Heart right ventricle (tissue), 16 donors: ENCODE data around the gene SASS6. TPM values are rescaled to one million over a fixed set of nuclear protein-coding genes. Genes with fewer than 3 reads are reported as not detected.

Experiments used
- ATAC-seq, 8 donors: fragments of 200-7000 bp; cut with Tn5 transposase; one replicate each; pipeline ENCODE4 v1.9.1; 2020; ENCODE audit warnings: mild to moderate bottlenecking in 8 of 8, moderate library complexity in 8 of 8, moderate number of reproducible peaks in 1 of 8
- DNase-seq, 2 donors: peaks; one replicate each; pipeline ENCODE4 v3.0.0-alpha.2; 2020
- H3K27ac ChIP-seq, 10 donors: fragments of 200-600 bp; sonication (generic) in 2 of 10; one replicate each; pipeline versions ENCODE4 v1.5.0 to v1.8.0; 2020 to 2022; ENCODE audit warnings: mild to moderate bottlenecking in 3 of 10
- H3K27me3 ChIP-seq, 7 donors: fragments of 200-600 bp; one replicate each; pipeline ENCODE4 v1.8.0; 2021 to 2022; ENCODE audit warnings: mild to moderate bottlenecking in 2 of 7
- H3K36me3 ChIP-seq, 9 donors: fragments of 200-600 bp; sonication (generic) in 1 of 9; one replicate each; pipeline versions ENCODE4 v1.5.0 to v1.8.0; 2020 to 2022; ENCODE audit warnings: mild to moderate bottlenecking in 2 of 9
- H3K4me1 ChIP-seq, 9 donors: fragments of 200-600 bp; sonication (generic) in 1 of 9; one replicate each; pipeline versions ENCODE4 v1.5.0 to v1.8.0; 2020 to 2022; ENCODE audit warnings: mild to moderate bottlenecking in 4 of 9
- H3K4me3 ChIP-seq, 10 donors: fragments of 200-600 bp; sonication (generic) in 2 of 10; one replicate each; pipeline versions ENCODE4 v1.5.0 to v1.8.0; 2020 to 2022; ENCODE audit warnings: mild to moderate bottlenecking in 7 of 10, moderate library complexity in 2 of 10
- H3K9me3 ChIP-seq, 11 donors: fragments of 200-600 bp in 10 of 11; sonication (generic) in 2 of 11; one replicate each; pipeline versions ENCODE4 v1.5.0 to v1.8.0; 2013 to 2022; ENCODE audit warnings: mild to moderate bottlenecking in 2 of 11, control low read depth in 1 of 11, moderate library complexity in 1 of 11
- CTCF ChIP-seq, 9 donors: fragments of 200-600 bp; sonication (generic) in 2 of 9; IDR thresholded peaks; one replicate each; pipeline versions ENCODE4 v1.5.0 to v1.8.0; 2021 to 2022; ENCODE audit warnings: antibody characterized with exemption in 9 of 9, mild to moderate bottlenecking in 5 of 9, moderate library complexity in 1 of 9
- WGBS, 2 donors: extraction: QIAGEN DNeasy Blood & Tissue Kit; methylation state at CpG; one replicate each; pipeline ENCODE4 v1.1.7; 2013; ENCODE audit warnings: inconsistent platforms in 1 of 2; 5-methylcytosine and 5-hydroxymethylcytosine counted together
- intact Hi-C, 10 donors: fragments of 100-400 bp; cut with DNase I; formaldehyde crosslinking; loops; one replicate each; pipeline versions ENCODE4 v1.11.1 to v1.14.2; 2022
- polyA plus RNA-seq, 2 donors: library from polyadenylated mRNA; stranded (reverse); fragments of 200-250 nt; gene quantifications; one replicate each; pipeline ENCODE4 v1.2.3, GENCODE V29; 2013
- total RNA-seq, 10 donors: library from RNA; stranded (reverse); fragmentation: NEBNext Ultra II Directional in 3 of 10; extraction: Animal tissue kit (Norgen Biotek cat#: 25700) in 3 of 10; gene quantifications; one replicate each; pipeline versions ENCODE4 v1.2.1 to v1.2.4, GENCODE V29; 2021 to 2023
- donor health status: Arrhythmogenic right ventricular cardiomyopathy.
- donor health status: ischemic (EF 13 %, LVEDD 7.1; RV severe dilation, severe dysfunction).
- donor health status: healthy with polysubstance abuse.
- donor health status: DM: no; HTN: yes; CAD: no.
- donor health status: DM: no; HTN: no; CAD: no.
- donor health status: ischemic (EF 25% LVEDD 6.9; RV normal size, moderate dysfunction).
- donor health status: ischemic (EF 25% LVEDD 5.7; RV mildly dilated, moderate dysfunction).
- donor health status: healthy.
- donor health status: DM: yes; HTN: yes; CAD: no.
- donor health status: Ischemic cardiomyopathy.
- donor health status: ischemic (EF 35%, LVEDD 5.7; RV mildly dilated, moderate dysfunction).
- donor health status: nonischemic (EF 11% LVEDD 7.7; RV severe dilation, severe dysfunction).
- donor health status: DM: yes; HTN: yes; CAD: no.
- donor health status: PGD.
- donor health status: ischemic (EF 29% LVEDD 5.4; RV normal size, mild dysfunction).
- donor health status: nonischemic (EF 23%, LVEDD 6.1; RV moderate dilation, normal function).

Gene SASS6
- total and polyA plus RNA-seq, 12 donors, result 0.95 to 2.7 (median 1.7) TPM

GRCh38 chr1:100168051-100168450, 35.3 kb upstream of the SASS6 start:
- H3K27ac ChIP-seq, result no peak overlapping the region
- H3K4me3 ChIP-seq, result no peak overlapping the region
- ATAC-seq (no peak), DNase-seq (no peak)
- no peaks in the 10 kb centered on the region for H3K27me3 ChIP-seq
- intact Hi-C loops, result no loop called here
- WGBS, 2 donors, result 97 to 99% methylated on average over 2 of the region's 2 CpGs
- peaks cover 0 to 20% (median 0%) of the 10 kb centered on the region in 9 donors for H3K36me3 ChIP-seq
- no peaks in the 10 kb centered on the region for H3K9me3 ChIP-seq
- peaks cover 0 to 16% (median 3%) of the 10 kb centered on the region in 9 donors for H3K4me1 ChIP-seq
- TF ChIP-seq CTCF (IDR thresholded peaks at IDR 0.05), result no peak

- TF ChIP-seq CTCF (IDR thresholded peaks at IDR 0.05), result no peak
- DNase-seq, result no peak
- WGBS, 2 donors, result 90 to 91% methylated on average over 5 of the region's 5 CpGs
- H3K27me3 ChIP-seq, result no peaks in the 10 kb centered on the region
- peak in 1 of 8 donors; percentile 18 for ATAC-seq
- H3K36me3 ChIP-seq, result peaks cover 0 to 28% (median 0%) of the 10 kb centered on the region in 9 donors
- no peak overlapping the region for H3K4me3 ChIP-seq
- intact Hi-C loops, result no loop called here
- peak overlapping the region in 1 of 10 donors; percentile 3 for H3K27ac ChIP-seq
- no peaks in the 10 kb centered on the region for H3K9me3 ChIP-seq
- peaks cover 0 to 16% (median 4%) of the 10 kb centered on the region in 9 donors for H3K4me1 ChIP-seq
These were observed 32.0 kb upstream of the SASS6 start for GRCh38 chr1:100164702-100165101.

- peak; percentile 46 to 76 (median 53) for ATAC-seq
- intact Hi-C loops, result no loop called here
- H3K27ac ChIP-seq, result peak overlapping the region in 2 of 10 donors; percentile 3 to 22
These were observed 31.5 kb upstream of the SASS6 start for GRCh38 chr1:100164216-100164615.

GRCh38 chr1:100162881-100163280, 30.2 kb upstream of the SASS6 start:
- Histone ChIP-seq H3K27me3 (no peaks in the 10 kb centered on the region), H3K36me3 (peaks cover 0 to 42% (median 0%) of the 10 kb centered on the region in 9 donors), H3K4me1 (peaks cover 0 to 16% (median 0%) of the 10 kb centered on the region in 9 donors), H3K9me3 (no peaks in the 10 kb centered on the region), H3K27ac (peak overlapping the region in 1 of 10 donors; percentile 29), H3K4me3 (no peak overlapping the region)
- no peak for TF ChIP-seq CTCF (IDR thresholded peaks at IDR 0.05)
- DNase-seq (no peak), ATAC-seq (no peak)
- intact Hi-C loops, result no loop called here

More at GRCh38 chr1:100164216-100164615, 31.5 kb upstream of the SASS6 start:
- WGBS, 2 donors, result 29 to 32% methylated on average over 2 of the region's 2 CpGs
- DNase-seq, result no peak
- peaks cover 0 to 33% (median 0%) of the 10 kb centered on the region in 9 donors for H3K36me3 ChIP-seq
- peaks cover 0 to 16% (median 2%) of the 10 kb centered on the region in 9 donors for H3K4me1 ChIP-seq
- no peak overlapping the region for H3K4me3 ChIP-seq
- no peaks in the 10 kb centered on the region for H3K27me3 ChIP-seq
- no peaks in the 10 kb centered on the region for H3K9me3 ChIP-seq
- no peak for TF ChIP-seq CTCF (IDR thresholded peaks at IDR 0.05)
